GM18511 (cell line): ENCODE data around the gene DMRTC2.

Source experiments
- ATAC-seq: cut with Tn5 transposase; IDR thresholded peaks from one replicate; pipeline ENCODE4 v1.9.1; 2021; ENCODE audit warnings: mild to moderate bottlenecking, moderate library complexity; ENCODE audit not compliant: unreplicated experiment

DMRTC2 gene

GRCh38 chr19:41845051-41845590, 279 bp downstream of the DMRTC2 start:
- no peak for ATAC-seq

- ATAC-seq, result no peak
These were observed 2.7 kb downstream of the DMRTC2 start for GRCh38 chr19:41847351-41848105.

DNA sequence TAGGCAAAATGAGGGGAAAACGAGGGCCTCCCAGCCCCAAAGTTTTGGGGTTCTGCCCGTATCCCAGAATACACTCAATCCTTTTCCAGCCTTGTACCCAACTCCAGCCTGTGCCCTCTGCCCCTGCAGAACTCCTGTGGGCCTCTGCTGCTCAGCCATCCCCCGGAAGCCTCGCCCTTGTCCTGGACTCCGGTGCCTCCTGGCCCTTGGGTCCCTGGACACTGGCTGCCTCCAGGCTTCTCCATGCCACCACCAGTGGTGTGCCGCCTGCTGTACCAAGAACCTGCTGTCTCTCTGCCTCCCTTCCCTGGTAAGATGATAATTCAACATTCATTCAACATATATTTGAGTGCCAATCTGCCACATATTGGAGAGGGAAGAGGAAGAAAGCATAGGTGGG, 3.8 kb downstream of the DMRTC2 start:
- ATAC-seq, result no peak

GRCh38 chr19:41849067-41849466, 4.2 kb downstream of the DMRTC2 start:
- no peak for ATAC-seq

DNA sequence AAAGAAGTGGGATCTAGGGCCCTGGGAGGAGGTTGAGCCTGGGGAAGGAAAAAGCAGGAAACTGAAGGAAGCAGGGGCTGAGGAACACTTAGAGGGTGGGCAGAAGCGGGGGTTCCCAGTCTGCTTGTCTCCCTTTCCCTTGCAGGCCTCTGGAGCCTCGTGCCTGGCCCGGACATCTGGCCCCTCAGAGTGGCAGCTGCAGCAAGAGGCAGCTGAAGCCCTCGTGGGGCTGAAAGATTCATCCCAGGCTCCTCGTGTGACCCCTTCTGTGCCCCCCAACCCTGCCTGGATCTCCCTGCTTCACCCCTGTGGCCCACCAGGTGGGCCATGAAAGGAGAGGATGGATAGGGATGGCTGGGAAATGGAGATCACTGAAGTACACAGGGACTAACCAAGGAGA, 5.5 kb downstream of the DMRTC2 start:
- ATAC-seq, result no peak

- ATAC-seq, result no peak
These were observed 6.6 kb downstream of the DMRTC2 start for GRCh38 chr19:41851456-41851855.

- no peak for ATAC-seq
These were observed 8.5 kb downstream of the DMRTC2 start for GRCh38 chr19:41853344-41853743.

- no peak for ATAC-seq
These were observed 8.9 kb downstream of the DMRTC2 start for GRCh38 chr19:41853768-41854167.

DNA sequence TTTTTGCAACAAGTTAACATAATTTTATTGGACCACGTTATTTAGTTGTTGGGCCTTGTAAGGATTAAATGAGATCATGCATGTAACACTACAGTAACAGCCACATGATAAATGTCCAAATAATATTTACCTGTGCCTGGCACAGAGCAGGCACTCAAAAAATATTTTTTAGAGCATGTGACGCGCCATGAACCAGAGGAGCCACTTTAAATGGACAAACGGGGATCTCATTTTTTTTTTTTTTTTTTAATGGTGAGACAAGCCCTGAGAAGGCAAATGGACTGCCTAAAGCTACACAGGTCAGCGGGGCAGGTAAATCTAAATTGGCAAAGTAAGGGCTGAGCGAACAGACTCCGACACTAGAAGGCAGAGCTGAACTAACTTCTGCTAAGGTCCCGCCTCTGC, 14.4 kb downstream of the DMRTC2 start:
- ATAC-seq, result no peak

DNA sequence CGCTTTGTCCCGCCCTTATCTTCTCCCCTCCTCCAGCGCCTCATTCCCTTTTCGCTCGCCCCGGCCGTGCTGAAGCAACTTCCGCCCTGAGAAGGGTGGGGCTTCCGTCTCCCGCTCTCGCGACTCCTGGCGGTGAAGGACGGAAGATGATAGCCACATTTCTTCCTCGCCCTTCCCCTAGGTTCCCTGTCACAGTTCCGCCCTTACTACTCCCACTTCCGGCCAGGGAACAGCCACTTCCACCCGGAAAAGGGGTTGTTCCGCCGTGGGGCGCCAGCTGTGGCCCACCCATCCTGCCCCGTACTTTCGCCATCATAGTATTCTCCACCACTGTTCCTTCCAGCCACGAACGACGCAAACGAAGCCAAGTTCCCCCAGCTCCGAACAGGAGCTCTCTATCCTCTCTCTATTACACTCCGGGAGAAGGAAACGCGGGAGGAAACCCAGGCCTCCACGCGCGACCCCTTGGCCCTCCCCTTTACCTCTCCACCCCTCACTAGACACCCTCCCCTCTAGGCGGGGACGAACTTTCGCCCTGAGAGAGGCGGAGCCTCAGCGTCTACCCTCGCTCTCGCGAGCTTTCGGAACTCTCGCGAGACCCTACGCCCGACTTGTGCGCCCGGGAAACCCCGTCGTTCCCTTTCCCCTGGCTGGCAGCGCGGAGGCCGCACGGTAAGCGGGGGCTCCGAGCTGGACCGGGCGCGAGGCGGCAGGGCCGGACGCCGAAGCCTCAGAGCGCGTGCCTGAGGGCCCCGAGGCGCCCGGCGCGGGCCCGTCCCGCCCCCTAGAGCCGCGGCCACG, 15.0 kb downstream of the DMRTC2 start, which contains the start of gene RPS19:
RPS19 (plus strand) TSS at position 638 of the 801 bp plus-strand sequence. CDS start 520 bp downstream, outside the sequence.
- ATAC-seq, result peak; percentile 82

- ATAC-seq, result no peak
These were observed 15.7 kb downstream of the DMRTC2 start for GRCh38 chr19:41860419-41861115.

DNA sequence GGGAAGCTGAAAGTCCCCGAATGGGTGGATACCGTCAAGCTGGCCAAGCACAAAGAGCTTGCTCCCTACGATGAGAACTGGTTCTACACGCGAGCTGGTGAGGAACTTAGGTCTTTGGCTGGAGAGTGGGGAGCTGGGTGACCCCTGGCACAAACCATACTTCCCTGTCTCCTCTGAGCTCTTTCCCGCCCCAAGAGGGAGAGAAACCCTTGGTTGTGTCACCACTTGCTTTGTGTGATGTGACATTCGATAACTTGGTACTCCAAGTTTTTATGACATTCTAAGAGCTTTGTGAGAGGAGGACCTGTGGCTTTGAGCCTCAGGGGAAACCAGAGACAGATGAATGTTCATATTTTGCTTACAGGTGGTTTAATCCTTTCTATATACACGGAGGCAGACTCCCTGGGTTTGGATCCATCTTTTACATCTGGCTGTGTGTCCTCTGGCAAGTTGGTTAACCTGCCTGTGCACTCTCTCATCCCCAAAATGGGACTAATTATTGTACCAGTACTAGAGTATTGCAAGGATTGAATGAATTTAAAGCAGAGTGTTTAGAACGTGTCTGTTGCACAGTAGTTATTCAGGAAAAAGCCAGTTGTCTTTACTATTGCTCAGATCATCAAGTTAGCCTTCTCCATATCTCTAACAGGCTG, 16.4 kb downstream of the DMRTC2 start:
- no peak for ATAC-seq

DNA sequence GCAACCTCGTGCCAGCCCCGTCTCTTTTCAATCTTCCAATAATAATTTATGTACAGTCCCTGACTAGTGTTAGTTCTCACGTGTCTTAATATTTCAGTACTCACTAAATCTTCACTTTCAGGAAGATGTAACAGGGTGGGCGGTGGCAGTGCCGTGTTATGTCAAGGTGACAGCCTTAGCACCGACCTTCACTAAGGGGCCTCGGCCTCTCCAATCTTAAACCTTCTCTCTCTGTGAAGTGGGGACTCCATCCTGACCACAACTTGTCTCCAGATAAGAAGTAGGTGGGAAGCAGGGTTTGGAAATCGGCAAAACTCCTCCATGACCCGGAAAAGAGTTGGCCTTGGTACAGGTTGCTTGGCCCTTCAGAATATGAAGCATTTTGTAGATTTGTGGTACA, 17.0 kb downstream of the DMRTC2 start:
- ATAC-seq, result no peak

DNA sequence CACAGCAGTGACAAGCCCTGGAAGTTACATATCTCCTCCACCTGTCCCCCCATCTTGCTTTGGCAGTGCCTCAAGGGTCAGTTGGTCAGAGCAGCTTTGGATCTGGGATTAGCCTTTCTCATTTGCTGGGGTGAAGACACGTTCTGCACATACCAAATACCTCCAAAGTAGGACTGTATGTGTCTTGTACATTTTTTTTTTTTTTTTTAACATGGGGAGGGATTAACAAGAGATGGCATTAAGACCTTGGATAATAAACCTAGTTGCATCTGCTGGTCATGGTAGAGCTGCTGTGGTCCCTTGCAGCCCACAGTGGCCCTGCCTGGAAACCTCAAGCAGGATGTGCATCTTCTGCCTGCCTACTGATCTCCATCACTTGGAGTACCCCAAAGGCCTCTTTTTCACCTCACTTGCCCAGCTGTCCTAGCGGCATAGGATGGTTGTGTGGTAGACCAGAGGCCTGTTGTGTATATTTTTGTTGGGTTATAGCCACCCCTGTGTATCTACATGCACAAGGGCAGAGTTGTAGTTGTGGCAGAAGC, 17.7 kb downstream of the DMRTC2 start:
- ATAC-seq, result no peak

DNA sequence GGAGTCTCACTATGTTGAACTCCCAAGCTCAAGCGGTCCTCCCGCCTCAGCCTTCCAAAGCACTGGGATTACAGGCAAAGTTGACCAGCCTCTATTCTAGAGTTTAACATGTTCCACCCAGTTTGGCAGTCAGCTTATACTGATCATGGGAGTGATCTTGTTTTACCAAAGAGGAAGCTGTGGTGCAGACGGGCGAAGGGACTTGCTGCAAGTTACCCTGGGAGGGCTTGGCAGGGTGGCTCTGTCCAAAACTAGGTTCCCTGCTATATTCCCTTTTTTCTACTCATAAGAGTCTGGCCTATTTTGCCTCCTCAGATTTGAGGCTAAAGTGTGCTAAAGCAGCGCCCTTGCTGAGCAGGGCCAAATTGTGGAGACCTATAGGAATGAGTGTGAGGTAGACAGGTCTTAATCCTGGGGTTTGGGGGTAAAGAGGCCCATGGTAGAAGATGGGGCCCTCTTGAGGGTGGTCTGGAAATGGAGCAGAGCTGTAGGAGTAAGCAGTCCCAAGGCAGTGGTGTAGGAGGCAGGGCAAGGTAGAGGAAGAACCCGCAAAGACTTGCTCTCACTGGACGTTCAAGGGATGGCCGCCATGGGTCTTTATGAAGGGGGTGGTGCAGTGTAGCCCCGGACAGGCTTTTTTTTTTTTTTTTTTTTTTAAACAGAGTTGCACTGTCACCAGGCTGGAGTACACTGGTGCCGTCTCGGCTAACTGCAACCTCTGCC, 18.5 kb downstream of the DMRTC2 start:
- no peak for ATAC-seq

GRCh38 chr19:41864374-41864773, 19.5 kb downstream of the DMRTC2 start:
- no peak for ATAC-seq

DNA sequence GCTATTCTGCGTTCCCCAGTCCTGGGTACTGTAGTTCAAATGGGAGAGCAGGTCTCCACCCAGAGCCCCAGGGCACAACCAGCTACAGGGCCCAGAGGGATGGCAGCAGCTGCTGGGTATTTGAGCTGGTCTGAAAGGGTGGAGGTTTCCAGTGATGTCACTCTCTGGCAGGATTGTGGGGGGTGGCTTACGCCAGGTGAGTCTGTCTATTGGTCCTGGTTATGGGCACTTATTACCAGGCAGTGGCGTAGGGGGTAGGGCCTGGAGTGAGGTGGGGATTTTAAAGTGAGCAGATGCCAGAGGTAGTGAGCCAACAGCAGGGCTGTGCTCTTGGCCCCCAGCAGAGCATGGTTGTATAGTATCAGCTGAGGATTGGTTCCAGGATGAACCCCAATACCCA, 21.4 kb downstream of the DMRTC2 start:
- no peak for ATAC-seq

GRCh38 chr19:41868120-41868988, 23.5 kb downstream of the DMRTC2 start:
- ATAC-seq, result no peak

DNA sequence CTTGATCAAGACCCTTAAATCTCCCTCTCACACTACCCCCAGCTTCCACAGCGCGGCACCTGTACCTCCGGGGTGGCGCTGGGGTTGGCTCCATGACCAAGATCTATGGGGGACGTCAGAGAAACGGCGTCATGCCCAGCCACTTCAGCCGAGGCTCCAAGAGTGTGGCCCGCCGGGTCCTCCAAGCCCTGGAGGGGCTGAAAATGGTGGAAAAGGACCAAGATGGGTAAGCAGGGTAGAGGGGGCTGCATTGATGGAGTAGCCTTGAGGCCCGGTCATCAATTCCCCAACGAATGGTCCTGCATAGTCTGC, 24.1 kb downstream of the DMRTC2 start:
- no peak for ATAC-seq
